A549 treated with AZD9567 at 1 μM for 4 hours (cell line): ENCODE measurements around the gene GJB5. TPM values are rescaled to one million over a fixed set of nuclear protein-coding genes. Genes with fewer than 3 reads are reported as not detected.

Experiments
- total RNA-seq: library from RNA; stranded (reverse); fragments of 200-300 nt; extraction: Qiagen RNA extraction; gene quantifications from 5 replicates; pipeline ENCODE4 v1.2.3, GENCODE V29; 2022; ENCODE audit not compliant: insufficient read depth

The GJB5 gene
- 0.06 to 0.07 TPM in 2 of 5 replicates, not detected in the others for total RNA-seq

GRCh38 chr1:34754964-34755637 is at the start of gene GJB5:
Gene GJB5 (plus strand): TSS chr1:34755047. CDS start chr1:34757331, 2,284 bp downstream.

GRCh38 chr1:34759503-34760357 is 4.9 kb downstream of the GJB5 start, which contains the start of gene GJB4:
Gene GJB4 (plus strand): TSS chr1:34759740. CDS start chr1:34761255, 1,515 bp downstream.

GRCh38 chr1:34781071-34781843 is 26.4 kb downstream of the GJB5 start, which contains the start of gene GJB3:
Gene GJB3 (plus strand): TSS chr1:34781214. CDS start chr1:34784763, 3,549 bp downstream.

GRCh38 chr1:34792868-34793727 is 38.3 kb downstream of the GJB5 start, which contains the start of gene GJA4:
Gene GJA4 (plus strand): TSS chr1:34792999. CDS start chr1:34794214, 1,215 bp downstream.

Other genes starting within 250 kb of the GJB5 start
- 0.02 to 0.69 TPM (median 0.12 TPM) in 5 replicates for gene GJB4, start 4.7 kb downstream of the GJB5 start, total RNA-seq
- 3.9 to 11.0 TPM (median 7.6 TPM) in 5 replicates for gene GJB3, start 26.2 kb downstream of the GJB5 start, total RNA-seq
- not detected in 5 replicates for gene GJA4, start 38.0 kb downstream of the GJB5 start, total RNA-seq
- gene SMIM12, start 104.7 kb downstream of the GJB5 start, total RNA-seq: 50.4 to 58.1 TPM (median 55.9 TPM) in 5 replicates
- gene DLGAP3, start 174.6 kb downstream of the GJB5 start, total RNA-seq: 0.17 to 0.48 TPM (median 0.26 TPM) in 4 of 5 replicates, not detected in the other
- gene TMEM35B, start 230.3 kb downstream of the GJB5 start, total RNA-seq: 16.6 to 22.3 TPM (median 18.6 TPM) in 5 replicates